Fibroblast of skin of back (primary cell): ENCODE results near the gene AKNA.

Experiments used
- DNase-seq: peaks from one replicate; pipeline ENCODE4 v3.0.0-alpha.2; 2013

AKNA gene

DNA sequence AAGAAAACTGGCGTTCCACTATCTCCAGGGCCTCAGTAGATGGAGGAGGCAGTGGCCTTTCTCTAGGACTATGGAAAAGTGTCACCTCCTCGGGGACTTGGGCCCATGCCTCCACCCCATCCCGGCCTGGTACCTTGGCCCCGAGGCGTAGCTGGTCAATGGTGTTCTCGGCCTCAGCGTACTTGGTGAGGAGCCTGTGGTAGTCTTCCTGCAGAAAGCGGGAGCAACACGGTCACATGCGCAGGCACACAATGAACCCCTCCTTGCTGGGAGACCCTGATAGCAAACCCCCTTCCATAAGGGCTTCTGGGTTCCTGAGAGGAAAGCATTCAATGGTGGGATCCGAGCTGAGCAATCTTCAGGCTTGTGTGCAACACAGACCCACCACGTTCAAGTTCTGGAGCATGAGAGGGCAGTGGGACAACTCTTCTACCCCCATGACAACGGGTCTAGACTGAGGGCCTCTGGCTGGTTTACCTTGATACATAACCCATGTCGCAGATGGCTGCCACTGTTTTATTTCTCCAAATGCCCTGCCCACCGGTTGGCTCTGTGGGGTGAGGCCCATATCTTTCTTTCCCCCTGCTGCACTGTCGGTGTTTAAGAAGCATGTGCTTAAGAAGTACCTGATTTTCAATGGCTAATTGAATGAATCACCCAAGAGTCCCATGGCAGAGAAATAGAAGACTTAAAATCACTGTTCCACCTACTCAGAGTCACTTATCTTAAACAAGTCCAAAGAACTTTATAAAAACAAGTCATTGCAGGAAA, 13.6 kb downstream of the AKNA start:
- DNase-seq, result no peak

DNA sequence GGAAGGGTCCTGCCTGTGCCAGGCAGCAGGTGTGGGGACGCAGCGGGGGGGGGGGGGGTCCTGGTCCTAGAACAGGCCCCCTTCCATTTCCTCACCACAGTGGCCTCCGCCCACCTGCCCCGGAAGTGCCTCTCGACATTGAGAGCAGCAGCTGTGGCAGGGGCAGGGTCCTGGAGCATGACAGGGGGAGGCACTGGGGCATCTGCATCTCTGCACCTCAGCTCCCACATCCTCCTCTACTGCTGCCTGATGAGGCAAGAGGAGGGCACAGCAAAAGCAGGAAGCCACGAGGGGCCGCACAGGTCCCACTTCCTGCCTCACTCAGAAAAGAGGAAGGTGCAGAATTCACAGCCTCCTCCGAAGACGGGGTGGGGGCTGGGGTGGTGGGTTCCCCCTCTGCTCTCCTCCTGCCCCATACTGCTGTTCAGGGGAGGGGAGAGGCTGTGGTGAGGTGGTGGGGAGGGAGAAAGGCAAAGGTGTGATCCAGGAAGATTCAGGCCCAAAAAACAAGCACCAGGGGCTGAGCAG, 14.8 kb downstream of the AKNA start:
- no peak for DNase-seq

DNA sequence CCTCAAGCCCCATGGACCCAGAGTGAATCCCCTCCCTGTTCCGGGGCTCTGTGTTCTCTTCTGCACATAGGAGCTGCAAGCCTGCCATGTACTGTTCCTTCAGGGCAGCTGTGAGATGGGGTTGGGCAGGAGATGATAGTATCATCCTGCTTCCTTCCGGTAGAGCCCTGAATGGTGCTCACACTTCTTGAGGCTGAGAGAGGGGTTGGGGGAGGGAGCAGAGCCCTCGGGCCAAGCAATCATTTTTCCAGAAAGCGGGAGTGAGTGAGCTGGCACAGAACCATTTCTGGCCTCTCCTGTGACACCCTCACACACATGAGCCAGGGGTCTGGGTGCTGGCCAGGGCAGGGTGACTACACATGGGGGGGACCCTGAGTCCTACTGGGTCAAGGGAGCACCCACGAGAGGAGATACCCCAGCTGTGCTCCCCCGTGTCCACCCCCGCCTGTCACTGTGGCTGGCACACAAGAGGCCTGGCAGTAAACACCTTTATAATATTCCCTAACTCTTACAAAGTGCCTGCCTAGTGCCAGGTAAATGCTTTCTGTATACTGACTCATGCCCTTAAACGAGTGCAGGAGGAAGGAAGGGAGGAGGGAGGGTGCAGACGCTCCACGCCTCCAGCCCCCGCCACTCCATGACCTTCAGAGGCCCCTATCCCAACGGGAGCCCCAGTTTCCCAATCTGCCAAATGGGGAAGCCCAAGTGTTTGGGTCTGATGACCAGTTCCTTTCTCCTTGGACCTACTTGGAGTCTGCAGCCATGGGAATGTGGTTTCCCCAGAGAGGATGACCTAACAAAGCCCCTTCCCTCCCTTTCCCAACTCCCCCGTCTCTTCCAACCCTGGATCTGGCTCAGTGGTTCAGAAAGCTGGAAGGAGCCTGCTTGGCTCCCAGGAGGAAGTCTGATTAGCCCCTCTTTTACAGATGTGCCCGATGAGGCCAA, 15.5 kb downstream of the AKNA start:
- no peak for DNase-seq

DNA sequence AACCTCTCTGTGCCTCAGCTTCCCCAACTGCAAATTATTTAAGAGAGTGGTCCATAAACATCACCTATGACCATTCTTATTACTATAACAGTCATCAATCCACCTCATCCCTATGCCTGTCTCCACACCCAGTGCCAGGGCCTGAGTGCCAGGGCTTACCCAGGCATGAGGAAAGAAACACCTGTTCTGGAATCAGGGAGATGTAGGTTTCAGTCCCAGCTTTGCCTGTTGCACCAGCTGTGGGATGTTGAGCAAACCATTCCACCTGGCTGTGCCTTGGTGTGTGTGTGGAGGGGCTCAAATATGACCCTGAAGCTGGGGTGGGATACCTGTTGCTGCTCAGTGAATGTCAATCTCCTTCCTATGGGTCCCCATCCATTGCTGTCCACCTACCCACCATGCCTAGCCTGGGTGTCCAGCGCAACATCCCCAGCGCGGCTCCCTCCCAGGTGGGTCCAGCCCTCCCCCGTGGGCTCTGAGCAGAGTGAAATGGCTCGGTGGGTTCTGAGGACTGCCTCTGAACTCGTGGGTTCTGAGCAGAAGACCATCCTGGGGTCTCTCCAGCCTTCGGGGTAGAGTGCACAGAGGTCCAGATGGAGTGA, 16.3 kb downstream of the AKNA start:
- DNase-seq, result no peak

DNA sequence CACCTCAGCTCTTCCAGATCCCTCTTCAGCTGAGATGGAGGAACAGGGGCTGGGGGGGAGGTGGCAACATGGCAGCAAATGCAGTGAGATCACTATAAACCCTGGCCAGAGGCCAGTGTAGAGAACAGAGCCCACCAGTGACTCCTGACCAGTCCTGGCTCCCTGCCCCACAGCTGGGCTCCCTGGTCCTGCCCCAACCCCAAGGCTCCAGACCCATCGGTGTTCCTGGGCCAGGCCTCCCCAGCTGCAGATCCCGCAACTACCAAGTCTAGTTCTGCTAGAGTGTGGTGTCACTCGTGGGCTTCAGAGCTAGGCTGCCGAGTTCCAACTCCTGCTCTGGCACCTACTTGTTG, 16.8 kb downstream of the AKNA start:
- no peak for DNase-seq

DNA sequence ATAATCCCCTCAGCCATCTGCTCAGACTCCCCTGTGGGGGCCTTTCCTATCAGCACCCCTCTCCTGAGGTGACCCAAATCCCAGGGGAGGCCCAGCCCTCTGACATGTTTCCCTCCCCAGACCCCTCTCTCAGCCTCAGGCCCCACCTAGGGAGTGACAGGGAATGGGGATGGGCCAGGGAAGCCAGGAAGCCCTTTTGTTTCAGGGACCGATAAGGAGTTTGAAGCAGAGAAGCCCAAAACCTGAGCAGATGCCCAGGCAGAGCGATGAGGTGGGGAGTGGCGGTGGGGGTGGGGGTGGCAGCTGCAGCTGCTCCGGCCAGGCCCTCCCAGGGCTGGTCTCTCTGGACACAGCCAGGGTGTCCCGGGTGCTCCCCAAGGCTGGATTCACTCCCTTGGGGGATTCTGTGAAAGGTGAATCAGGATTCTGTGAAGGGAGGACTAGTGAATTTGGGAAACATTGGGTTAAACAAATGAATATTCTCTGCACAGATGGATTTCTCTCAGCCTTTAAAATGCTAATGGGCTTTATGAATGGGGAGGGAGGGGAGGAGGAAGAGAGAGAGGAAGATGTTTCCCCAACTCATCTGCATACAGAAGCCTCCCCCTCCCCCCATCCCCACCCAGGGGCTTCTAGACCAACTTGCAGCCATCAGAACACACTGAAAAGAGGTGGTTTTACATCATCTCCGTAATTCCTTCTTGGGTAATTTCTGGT, 17.4 kb downstream of the AKNA start:
- DNase-seq, result no peak

DNA sequence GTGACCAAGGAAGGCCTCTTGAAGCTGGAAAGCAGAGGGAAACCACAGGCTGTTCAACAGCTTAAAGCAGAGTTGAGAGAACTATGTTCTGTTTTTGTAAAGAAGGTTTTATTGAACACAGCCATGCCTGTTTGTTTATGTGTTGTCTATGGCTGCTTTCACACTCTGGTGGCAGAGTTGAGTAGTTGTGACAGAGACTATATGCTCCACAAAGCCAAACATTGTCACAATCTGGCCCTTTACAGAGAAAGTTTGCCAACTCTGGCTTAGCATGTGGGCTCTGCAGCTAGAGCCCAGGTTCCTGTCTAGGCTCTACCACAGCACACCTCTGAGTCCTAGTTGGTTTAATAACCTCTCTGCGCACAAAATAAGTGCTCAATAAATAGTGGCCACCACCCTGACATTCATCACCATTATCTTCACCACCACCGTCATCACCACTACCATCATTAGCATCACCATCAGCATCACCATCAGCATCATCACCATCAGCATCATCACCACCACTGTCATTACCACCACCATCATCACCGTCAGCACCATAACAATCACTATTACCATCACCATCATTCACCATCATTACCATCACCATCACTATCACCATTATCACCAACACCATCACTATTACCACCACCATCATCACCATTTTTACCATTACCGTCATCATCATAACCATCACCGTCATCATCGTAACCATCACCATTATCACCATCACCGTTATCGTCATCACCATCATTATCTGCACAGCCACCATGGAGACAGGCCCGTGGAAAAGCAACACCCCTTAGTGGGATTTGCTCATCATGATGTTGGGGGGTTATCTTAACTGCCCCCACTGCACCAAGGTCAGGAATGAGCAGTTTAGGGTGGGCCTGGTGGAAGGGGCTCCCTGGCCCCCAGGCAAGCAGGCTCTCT, 18.3 kb downstream of the AKNA start:
- DNase-seq, result no peak

DNA sequence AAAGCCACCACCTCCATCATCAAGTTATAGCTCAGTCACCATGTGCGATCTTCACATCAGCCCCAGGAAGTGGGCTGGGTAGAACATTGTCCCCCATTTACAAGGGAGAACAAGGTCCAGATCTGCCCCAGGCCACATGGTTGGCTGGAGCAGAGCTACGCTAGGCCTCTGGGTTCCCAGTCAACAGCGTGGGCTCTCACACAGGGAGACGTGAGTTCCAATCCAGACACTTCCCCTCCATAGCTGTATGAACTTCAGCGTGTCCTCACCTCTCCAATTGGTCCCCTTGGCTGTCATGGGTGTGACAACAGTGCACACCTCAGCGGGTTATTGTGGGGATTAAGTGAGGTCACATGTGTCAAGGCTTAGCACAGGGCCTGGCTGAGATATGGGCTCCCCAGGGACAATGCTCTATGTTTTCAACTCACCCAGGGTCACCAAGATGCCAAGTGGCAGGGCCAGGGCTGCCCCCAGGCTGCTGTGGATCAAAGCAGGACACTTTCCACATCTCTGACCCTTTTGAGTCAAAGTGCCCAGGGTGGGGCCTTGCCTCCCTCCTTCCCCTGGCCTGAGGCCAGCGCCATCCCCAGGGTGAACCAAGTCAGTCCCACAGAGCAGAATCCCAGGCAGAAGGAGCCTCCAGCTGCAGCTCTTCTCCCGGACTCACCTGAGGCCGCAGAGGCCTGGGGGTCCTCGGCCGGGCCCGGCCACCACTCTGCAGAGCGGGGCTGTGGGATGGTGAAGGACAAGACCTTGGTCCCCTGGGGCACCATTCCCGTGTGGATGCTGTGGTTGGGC, 19.8 kb downstream of the AKNA start:
- no peak for DNase-seq

DNA sequence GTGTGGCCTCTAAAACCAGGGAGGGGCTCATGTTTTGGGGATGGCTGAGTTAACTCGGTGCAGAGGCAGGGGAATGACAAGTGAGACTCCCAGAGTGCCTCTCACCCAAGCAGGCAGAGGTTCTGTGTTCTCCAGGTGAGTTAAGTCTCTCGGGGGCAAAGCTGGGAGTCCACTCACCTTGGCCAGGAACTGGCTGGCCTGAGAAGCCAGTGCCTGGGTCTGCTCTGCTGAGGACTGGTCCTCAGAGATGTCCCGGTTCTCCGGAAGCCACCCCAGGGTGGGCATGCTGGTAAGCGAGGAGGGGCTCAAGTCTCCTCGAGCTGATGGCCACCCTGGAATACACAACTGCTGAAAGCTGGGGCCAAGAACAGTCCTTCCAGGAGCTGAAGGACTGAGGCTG, 20.4 kb downstream of the AKNA start:
- DNase-seq, result no peak

DNA sequence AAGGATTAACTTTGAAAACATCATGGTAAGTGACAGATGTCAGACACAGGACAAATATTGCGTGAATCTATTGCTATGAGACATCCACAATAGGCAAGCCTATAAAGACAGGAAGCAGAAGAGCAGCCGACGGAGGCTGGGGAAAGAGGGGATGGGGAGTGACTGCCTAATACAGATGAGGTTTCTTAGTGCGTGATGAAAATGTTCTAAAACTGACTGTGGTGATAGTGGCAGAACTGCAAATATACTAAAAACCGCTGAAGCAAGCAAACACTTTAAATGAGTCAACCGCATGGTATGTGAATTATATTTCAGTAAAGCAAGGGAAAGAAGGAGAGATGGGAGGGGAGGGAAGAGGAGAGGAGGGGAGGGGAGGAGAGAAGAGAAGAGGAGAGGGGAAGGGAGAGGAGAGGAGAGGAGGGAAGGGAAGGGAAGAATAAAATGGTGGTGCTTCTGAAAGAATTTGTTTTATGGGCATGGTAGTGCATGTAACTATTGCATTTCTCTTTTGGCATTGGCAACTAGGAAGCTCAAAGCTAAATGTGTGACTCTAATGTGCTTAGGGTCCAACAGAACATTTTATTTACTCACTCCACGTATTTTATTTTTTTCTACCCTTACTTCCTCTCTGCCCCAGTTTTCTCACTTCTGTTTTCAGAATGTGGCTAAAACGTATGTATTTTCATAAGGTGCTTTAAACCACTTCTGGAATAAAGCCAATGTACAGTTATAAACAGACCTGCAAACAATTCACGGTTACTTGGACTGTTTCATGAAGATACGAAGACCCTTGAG, 21.3 kb downstream of the AKNA start:
- DNase-seq, result peak; percentile 91

DNA sequence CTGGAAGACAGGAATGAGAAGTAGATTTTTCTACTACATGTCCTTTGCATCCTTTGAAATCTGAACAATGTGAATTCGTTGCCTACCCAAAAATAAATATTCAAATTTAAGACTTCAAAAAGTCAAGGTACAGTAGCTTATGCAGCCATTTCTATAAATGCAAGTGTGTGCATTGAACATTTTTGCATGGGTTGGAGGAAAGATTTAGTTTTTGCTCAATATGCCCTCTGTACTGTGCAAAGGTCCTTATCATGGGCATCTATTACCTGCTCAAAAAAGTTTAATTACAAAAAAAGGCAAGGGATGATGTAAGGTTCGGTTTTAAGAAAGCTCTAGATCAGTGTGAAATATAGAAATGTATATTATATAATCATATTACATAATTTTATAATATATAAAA, 22.6 kb downstream of the AKNA start:
- DNase-seq, result no peak

DNA sequence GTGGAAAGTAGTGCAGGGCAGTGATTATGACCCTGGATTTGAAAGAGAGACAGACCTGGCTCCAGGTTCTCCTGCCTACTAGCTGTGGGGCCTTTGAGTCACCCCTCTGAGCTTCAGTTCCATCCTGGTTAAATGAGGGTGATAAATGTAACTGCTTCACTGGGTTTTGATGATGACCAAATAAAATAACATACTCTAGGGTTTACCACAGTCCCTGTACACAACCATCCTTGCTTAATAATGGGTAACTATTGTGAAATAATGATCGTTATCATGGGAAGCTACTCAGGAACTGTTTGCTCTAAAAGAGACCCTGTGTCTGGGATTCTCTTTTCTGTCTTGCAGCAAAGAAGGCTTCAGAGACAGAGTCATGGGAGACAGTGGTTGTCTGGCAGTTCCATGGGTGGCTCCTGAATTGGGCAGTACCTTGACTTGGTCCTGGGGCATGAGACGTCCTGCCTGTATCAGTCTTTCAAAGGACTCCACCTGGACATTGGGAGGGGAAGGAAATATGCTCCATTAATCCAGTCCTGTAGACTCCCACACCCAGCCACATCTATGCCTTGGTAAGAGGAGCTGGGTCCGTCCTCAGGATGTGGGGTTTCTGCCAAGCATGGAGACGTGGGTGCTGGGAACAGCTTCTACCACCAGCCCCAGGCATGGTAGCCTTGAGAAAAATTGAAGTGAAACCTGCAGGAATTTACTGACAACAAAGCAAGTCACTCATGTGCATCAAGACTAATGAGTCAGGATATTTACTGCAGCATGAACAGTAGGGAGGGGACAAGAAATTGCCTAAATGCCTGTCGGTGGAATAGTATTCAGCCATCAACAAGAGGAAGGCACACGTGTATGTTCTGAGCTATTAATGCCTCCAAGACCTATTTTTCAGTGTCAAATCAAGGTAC, 23.4 kb downstream of the AKNA start:
- peak; percentile 57 for DNase-seq

DNA sequence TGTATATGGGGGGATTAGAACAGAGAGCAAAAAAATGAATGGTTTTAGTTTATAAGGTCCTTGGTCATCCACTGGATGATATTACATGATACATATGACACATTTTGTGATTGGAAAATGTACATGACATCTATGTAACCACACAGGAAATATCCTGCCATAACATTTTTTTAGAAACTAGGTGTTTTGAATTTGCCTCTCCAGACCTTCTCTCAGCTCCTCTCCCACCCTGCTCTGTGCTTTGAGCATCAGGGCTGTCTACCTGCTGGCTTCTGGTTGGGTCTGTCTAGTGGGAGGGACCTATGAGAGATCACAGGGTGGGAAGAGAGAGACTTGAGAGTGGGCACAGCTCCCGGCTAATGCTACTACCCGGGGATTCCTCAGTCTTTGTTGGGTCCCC, 24.4 kb downstream of the AKNA start:
- DNase-seq, result no peak

DNA sequence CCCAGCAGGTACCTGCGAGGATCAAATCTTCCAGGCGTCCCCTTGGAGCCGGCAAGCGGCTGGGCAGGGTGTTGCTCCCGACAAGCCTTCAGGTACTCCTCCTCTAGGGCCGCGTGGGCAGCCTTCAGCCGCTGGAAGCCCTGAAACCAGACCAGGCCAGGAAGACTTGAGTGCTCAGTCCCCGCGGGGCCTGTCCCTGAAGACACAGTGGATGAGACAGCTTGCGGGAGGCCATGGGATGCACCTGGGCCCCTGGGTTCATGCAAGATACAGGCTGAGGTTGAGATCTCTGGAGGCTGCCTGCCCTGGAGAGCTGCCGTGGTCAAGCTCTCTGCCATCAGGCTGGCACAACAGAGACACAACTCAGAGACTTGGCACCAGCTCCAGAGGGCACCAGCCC, 25.4 kb downstream of the AKNA start:
- DNase-seq, result no peak

DNA sequence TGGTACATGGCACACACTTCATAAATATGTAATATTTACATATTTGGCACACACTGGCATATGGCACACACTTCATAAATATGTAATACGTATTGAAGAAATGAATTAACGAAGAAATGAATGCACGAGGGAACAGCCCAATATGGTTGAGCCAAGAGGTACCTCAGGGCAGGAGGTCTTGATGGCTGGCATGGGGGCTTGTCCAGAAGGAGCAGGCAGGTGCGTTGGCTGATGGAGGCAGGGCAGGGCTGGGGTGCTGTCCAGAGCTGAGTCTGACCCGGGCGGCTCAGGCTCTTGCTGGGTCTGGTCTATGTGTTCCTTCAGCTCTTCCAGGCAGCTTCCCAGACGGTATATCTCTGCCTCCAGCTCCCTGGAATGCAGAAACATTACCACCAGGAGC, 26.2 kb downstream of the AKNA start:
- DNase-seq, result no peak

DNA sequence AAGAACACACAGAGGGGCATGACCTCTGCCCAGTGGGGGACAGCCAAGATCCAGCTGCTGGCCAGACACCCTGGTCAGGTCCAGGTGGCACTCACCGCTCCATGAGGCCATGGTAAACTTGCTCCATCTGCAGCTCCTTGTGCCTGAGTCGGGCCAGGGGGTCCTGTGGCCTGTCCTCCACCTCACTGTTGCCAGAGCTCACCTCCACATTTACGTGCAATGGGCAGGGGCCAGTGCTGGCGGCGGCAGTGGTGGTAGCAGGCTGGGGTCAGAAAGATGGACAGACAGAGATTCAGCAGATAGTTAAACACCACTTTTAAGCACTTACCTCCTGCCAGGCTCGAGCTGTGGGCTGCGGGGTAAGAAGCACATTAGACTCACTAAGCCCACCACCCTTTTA, 28.0 kb downstream of the AKNA start:
- no peak for DNase-seq

DNA sequence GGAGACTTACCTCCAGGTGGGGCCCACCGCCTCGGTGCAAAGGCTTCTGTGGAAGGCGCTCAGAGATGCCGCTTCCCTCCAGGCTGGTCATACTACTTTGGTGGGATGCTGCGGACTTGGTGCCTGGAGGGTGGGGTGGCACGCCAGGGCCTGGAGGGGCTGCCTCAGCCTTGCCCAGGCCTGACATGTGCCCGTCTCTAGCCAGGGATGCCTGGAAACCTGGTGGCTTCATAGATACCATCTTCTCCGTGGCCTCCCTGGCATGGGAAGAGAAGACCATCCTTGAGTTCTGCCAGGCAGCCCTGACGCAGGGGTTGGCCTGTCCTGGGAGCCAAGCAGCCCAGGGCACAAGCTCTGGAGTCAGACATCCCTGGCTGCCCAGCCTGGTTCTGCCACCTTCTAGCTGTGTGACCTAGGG, 29.9 kb downstream of the AKNA start:
- no peak for DNase-seq

DNA sequence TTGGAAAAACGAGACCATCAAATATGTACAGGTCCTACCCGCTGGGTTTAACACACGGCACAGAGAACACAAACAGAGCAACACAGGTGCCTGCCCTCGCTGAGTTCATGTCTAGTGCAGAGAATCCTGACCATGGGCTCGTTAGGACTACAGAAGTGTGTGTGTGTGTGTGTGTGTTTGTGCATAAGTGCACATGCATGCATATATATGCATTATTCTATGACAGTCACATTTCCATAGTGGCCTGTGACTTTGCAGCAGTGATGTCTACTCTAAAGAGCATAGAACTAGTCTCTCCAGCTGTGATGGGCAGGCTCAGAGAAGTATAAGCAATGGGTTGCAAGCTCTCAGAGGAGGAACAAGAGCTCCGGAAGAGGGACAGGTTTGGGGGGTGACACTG, 30.4 kb downstream of the AKNA start:
- no peak for DNase-seq

DNA sequence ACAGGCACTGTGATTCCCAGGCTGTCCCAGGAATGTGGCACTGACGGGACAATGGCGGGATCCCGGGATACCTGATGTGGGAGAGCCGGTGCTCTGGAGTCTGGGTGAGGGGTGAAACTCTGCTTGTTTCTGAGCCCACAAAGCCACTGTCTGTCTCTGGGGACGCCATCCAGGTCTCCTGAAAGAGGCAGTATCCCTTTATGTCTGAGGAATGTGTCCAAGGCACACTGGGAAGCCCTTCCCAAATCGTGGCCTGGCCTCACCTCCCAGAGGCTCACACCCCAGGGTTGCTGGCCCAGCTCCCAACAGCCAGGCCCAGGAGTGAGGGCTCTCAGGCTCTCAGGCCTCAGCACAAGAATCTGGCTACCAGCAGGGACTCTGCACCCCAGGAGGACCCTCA, 31.0 kb downstream of the AKNA start:
- DNase-seq, result no peak
